Measurements from ENCODE around the gene MYCN. TPM values are rescaled to one million over a fixed set of nuclear protein-coding genes. Genes with fewer than 3 reads are reported as not detected.

MYCN gene
- total and polyA plus RNA-seq, 2 of the 8 experiments (the other 6 are each of a cell fraction or from before 2014, with no cell fraction given), result 87.8 to 137 TPM

DNA sequence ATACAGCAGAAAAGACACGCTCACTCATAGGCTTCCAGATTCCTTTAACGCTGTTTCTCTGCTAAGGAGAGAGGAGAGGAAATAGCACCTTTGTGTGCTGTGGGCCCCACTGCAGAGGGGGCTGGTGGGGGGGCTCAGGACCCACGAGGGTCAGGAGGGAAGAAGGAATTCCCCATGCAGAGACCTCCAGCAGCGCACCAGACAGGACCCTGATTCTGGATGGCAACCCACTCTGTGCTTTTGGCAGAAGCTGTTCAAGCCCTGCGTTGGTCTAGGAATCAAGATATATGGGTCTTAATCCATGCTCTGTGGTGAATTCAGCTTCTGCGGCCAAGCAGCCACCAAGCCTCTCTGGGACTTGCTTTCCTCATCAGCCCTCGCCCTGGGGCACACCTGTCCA is 31.0 kb downstream of the MYCN start:
- no peaks in the 10 kb centered on the region for H3K79me2 ChIP-seq (ENCODE audit: control insufficient read depth in 1 of 2, insufficient read depth in 2 of 2, low read length in 2 of 2)
- no peak overlapping the region for H4K8ac ChIP-seq (ENCODE audit: extremely low read depth, insufficient read depth, low read length)
- H3K14ac ChIP-seq (ENCODE audit: insufficient read length), result no peak overlapping the region
- peak overlapping the region; percentile 7; the same call in 1 of the 2 replicates for H2BK12ac ChIP-seq (ENCODE audit: low read depth, low read length)
- H3K27ac ChIP-seq (ENCODE audit: low read depth, low read length), result no peak overlapping the region
- H3K56ac ChIP-seq (replicated peaks; ENCODE audit: insufficient read length, low read depth, low read length), result no peak overlapping the region
- H3K18ac ChIP-seq (ENCODE audit: extremely low read depth, low read length), result 0 out of 2 replicates have a peak overlapping the region, but pooled peaks have one; percentile 44
- H2BK15ac ChIP-seq (ENCODE audit: low read length), result no peak overlapping the region
- no peak overlapping the region for H3K4me2 ChIP-seq (ENCODE audit: insufficient read depth in 1 of 2, low read depth in 2 of 2, low read length in 2 of 2)
- no peaks in the 10 kb centered on the region for H3K36me3 ChIP-seq (ENCODE audit: control insufficient read depth in 2 of 4, insufficient read depth in 4 of 4, low read length in 3 of 4)
- no peaks in the 10 kb centered on the region for H4K20me1 ChIP-seq (replicated peaks in 1 of 2; ENCODE audit: control insufficient read depth in 1 of 2, insufficient read depth in 2 of 2, low read length in 2 of 2)
- no peak overlapping the region for H4K91ac ChIP-seq (replicated peaks; ENCODE audit: insufficient read length, low read length)
- POLR2A ChIA-PET (ENCODE audit: partially characterized antibody), result no interaction called here
- no peak overlapping the region for H3K9ac ChIP-seq (replicated peaks in 1 of 4; ENCODE audit: extremely low read depth in 1 of 4, low read depth in 3 of 4, low read length in 3 of 4)
- H3K4me1 ChIP-seq (replicated peaks in 1 of 4; ENCODE audit: control insufficient read depth in 3 of 4, insufficient read depth in 4 of 4, low read length in 3 of 4), result peaks cover 0 to 7% (median 3%) of the 10 kb centered on the region in 4 experiments; a peak in 6 of 7 replicates
- no peak overlapping the region for H2AK5ac ChIP-seq (ENCODE audit: low read depth, low read length)
- H2BK20ac ChIP-seq (ENCODE audit: low read length), result peak overlapping the region; percentile 4; the same call in 1 of the 2 replicates
- H3K4me3 ChIP-seq (ENCODE audit: extremely low read depth in 1 of 4, insufficient read depth in 2 of 4, low read depth in 3 of 4, low read length in 4 of 4), result no peak overlapping the region
- DNase-seq (ENCODE audit: low read depth in 1 of 2, low spot score in 2 of 2), result no peak
- H3K9me3 ChIP-seq (ENCODE audit: insufficient read depth in 2 of 2, low read depth in 1 of 2, low read length in 1 of 2), result no peaks in the 10 kb centered on the region
- H3K4ac ChIP-seq (replicated peaks; ENCODE audit: insufficient read length, low read depth, low read length), result no peak overlapping the region
- CTCF ChIA-PET (ENCODE audit: partially characterized antibody), result interaction anchor here (0.6 kb wide), 1 partner anchor 161 kb away, joined by 3 read pairs; no protein-coding TSS in a partner anchor
- FAIRE-seq, result no peak
- H4K5ac ChIP-seq (ENCODE audit: insufficient read length, low read depth, low read length), result no peak overlapping the region
- H3K23me2 ChIP-seq (ENCODE audit: low read depth, low read length), result no peaks in the 10 kb centered on the region
- H2BK120ac ChIP-seq (replicated peaks; ENCODE audit: low read depth, low read length), result no peak overlapping the region
- H3K23ac ChIP-seq (ENCODE audit: insufficient read length), result no peak overlapping the region
- 86% methylated on average over 7 of the region's 7 CpGs; no CpG with 5 or more reads in 1 of the 2 experiments for WGBS, 2 experiments (ENCODE audit: extremely low coverage in 1 of 2, insufficient coverage in 1 of 2, insufficient read length in 1 of 2, insufficient replicate concordance in 2 of 2, low coverage in 1 of 2, low lambda C conversion rate in 2 of 2, missing lambda C conversion rate in 1 of 2)
- no peak overlapping the region for H2BK5ac ChIP-seq (ENCODE audit: low read depth, low read length)
- no peaks in the 10 kb centered on the region for H3K27me3 ChIP-seq (replicated peaks in 1 of 4; ENCODE audit: control insufficient read depth in 3 of 4, extremely low read depth in 1 of 4, insufficient read depth in 3 of 4, low read length in 3 of 4)
- no peaks in the 10 kb centered on the region for H3K79me1 ChIP-seq (ENCODE audit: low read depth, low read length)
- no peak overlapping the region for H2AFZ ChIP-seq (ENCODE audit: low read length)
- TF ChIP-seq SP2 (IDR thresholded peaks at IDR 0.05; ENCODE audit: low read length), result no peak
- no peak for TF ChIP-seq JUND (IDR thresholded peaks at IDR 0.05; ENCODE audit: low read length)
- no peak for TF ChIP-seq POLR2AphosphoS5 (IDR thresholded peaks at IDR 0.05; ENCODE audit: low read depth, low read length)
- TF ChIP-seq SAP30 (IDR thresholded peaks at IDR 0.05; ENCODE audit: insufficient read depth, insufficient replicate concordance, low read length), result no peak
- TF ChIP-seq TCF12 (IDR thresholded peaks at IDR 0.05; ENCODE audit: low read depth, low read length), result no peak
- no peak for TF ChIP-seq JUN (IDR thresholded peaks at IDR 0.05; ENCODE audit: low read depth, low read length)
- no peak for TF ChIP-seq GABPA (IDR thresholded peaks at IDR 0.05; ENCODE audit: borderline replicate concordance, insufficient read depth, low read length)
- no peak for TF ChIP-seq MAFK (IDR thresholded peaks at IDR 0.05; ENCODE audit: low read depth, low read length)
- TF ChIP-seq SIN3A (conservative IDR thresholded peaks at IDR 0.05 in 1 of 2, IDR thresholded peaks at IDR 0.05 in 1 of 2; ENCODE audit: low read depth in 1 of 2, low read length in 2 of 2), result no peak
- no peak for TF ChIP-seq CBX8 (IDR thresholded peaks at IDR 0.05; ENCODE audit: borderline replicate concordance, low read depth, low read length)
- TF ChIP-seq BACH1 (IDR thresholded peaks at IDR 0.05; ENCODE audit: low read length), result no peak
- TF ChIP-seq CTBP2 (IDR thresholded peaks at IDR 0.05; ENCODE audit: borderline replicate concordance, insufficient read depth, insufficient read length, low read length), result no peak
- TF ChIP-seq TEAD4 (IDR thresholded peaks at IDR 0.05; ENCODE audit: low read depth, low read length), result no peak
- TF ChIP-seq BCL11A (IDR thresholded peaks at IDR 0.05; ENCODE audit: low read depth in 2 of 2, low read length in 2 of 2), result no peak
- no peak for TF ChIP-seq CEBPB (IDR thresholded peaks at IDR 0.05; ENCODE audit: low read depth, low read length)
- no peak for TF ChIP-seq CREB1 (IDR thresholded peaks at IDR 0.05)
